A673 (cell line): Measurements from ENCODE around the gene RBM15B. TPM values are rescaled to one million over a fixed set of nuclear protein-coding genes. Genes with fewer than 3 reads are reported as not detected.
A peak's percentile ranks its signal among the peaks of the same experiment; 100 is the strongest.
"Not testable (repeated sequence)": the region's sequence is repeated elsewhere in the genome, so short reads cannot be mapped to it uniquely, and the experiment has no call there.

Experiments
- BruUV-seq: library from RNA; stranded (reverse); fragments of 400-500 nt; replicated peaks from 2 replicates; lab custom pipeline; 2021; lab: Mats Ljungman, UMichigan
- CTCF ChIA-PET: fragments of 300-600 bp; sonication (Branson Sonifier 250); formaldehyde crosslinking; loops from one replicate; lab custom pipeline; 2022; ENCODE audit warnings: antibody characterized with exemption; lab: Charles Lee
- POLR2A ChIA-PET: fragments of 300-600 bp; sonication (Branson Sonifier 250); formaldehyde crosslinking; loops from one replicate; lab custom pipeline; 2022; ENCODE audit warnings: antibody characterized with exemption; ENCODE audit not compliant: low non-redundant PET; lab: Charles Lee
- DNase-seq: peaks from one replicate; pipeline ENCODE4 v3.0.0-alpha.2; 2015; ENCODE audit warnings: low spot score
- H3K27ac ChIP-seq: fragments of 200-600 bp; sonication (generic); 2 replicates; pipeline ENCODE4 v1.5.1; 2016; ENCODE audit warnings: mixed run types, low read depth, mild to moderate bottlenecking, mixed read lengths, antibody characterized with exemption, low read length; ENCODE audit not compliant: poor library complexity, severe bottlenecking
- H3K27me3 ChIP-seq: fragments of 200-600 bp; sonication (generic); replicated peaks from 2 replicates; pipeline ENCODE4 v1.6.1; 2017; ENCODE audit warnings: mixed run types, low read depth, mild to moderate bottlenecking, mixed read lengths, antibody characterized with exemption, low read length; ENCODE audit not compliant: insufficient read depth, poor library complexity
- H3K36me3 ChIP-seq: fragments of 200-600 bp; sonication (generic); 2 replicates; pipeline ENCODE4 v1.6.1; 2016; ENCODE audit warnings: mixed run types, mild to moderate bottlenecking, mixed read lengths, antibody characterized with exemption, low read length; ENCODE audit not compliant: insufficient read depth, poor library complexity, severe bottlenecking
- H3K4me1 ChIP-seq: fragments of 200-600 bp; sonication (generic); 2 replicates; pipeline ENCODE4 v1.6.1; 2017; ENCODE audit warnings: mixed run types, mild to moderate bottlenecking, mixed read lengths, antibody characterized with exemption, low read length; ENCODE audit not compliant: insufficient read depth, poor library complexity, severe bottlenecking
- H3K4me3 ChIP-seq: fragments of 200-600 bp; sonication (generic); 2 replicates; pipeline ENCODE4 v1.5.1; 2016; ENCODE audit warnings: low read depth, mixed run types, mild to moderate bottlenecking, mixed read lengths, low read length; ENCODE audit not compliant: poor library complexity, severe bottlenecking
- H3K9me3 ChIP-seq: fragments of 200-600 bp; sonication (generic); 2 replicates; pipeline ENCODE4 v1.6.1; 2016; ENCODE audit warnings: mixed run types, low read depth, mild to moderate bottlenecking, mixed read lengths, antibody characterized with exemption, low read length; ENCODE audit not compliant: poor library complexity, severe bottlenecking
- EZH2 ChIP-seq: fragments of 200-600 bp; sonication (generic); IDR thresholded peaks from 2 replicates; pipeline ENCODE4 v1.6.1; 2017; ENCODE audit warnings: borderline replicate concordance, low read depth, mild to moderate bottlenecking, mixed read lengths, antibody characterized with exemption, low read length; ENCODE audit not compliant: poor library complexity, severe bottlenecking
- intact Hi-C: fragments of 100-400 bp; cut with micrococcal nuclease; formaldehyde crosslinking; loops from one replicate; pipeline ENCODE4 v1.10.0; 2022; ENCODE audit not compliant: unreplicated experiment
- total RNA-seq: library from RNA; stranded (reverse); gene quantifications from 2 replicates; pipeline ENCODE4 v1.2.3, GENCODE V29; 2021
- TF ChIP-seq, protein P1 (sequence below): fragments of 300-800, 200-600 bp; sonication (generic); conservative IDR thresholded peaks from 2 replicates; pipeline ENCODE4 v1.5.1; 2017; ENCODE audit warnings: low read depth, mild to moderate bottlenecking, antibody characterized with exemption, low read length, moderate library complexity, mixed read lengths

RBM15B gene
- total RNA-seq, 1 experiment from 2014 or later, result 26.8 TPM

DNA sequence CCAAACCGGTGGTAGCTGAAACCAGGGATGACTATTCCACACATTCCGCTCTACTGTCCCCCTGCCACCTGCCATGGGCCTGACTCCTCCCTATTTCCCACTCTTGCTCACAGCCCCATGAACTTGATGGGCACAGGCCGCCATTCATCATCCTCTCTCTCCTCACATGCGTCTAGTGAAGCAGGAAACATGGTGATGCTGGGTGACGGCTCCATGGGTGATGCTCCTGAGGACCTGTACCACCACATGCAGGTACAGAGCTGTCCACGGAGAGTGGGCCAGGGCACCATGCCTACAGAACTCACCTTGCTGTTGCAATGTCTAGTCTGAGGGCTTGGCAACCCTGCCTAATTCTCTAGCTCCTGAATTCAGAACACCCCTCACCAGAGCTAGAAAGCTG, 29.3 kb upstream of the RBM15B start:
- BruUV-seq, result no TSS peak
- no peak for DNase-seq
- Histone ChIP-seq H3K9me3 (no peaks in the 10 kb centered on the region), H3K27me3 (no peaks in the 10 kb centered on the region), H3K36me3 (no peaks in the 10 kb centered on the region), H3K4me3 (no peak overlapping the region), H3K27ac (no peak overlapping the region), H3K4me1 (no peaks in the 10 kb centered on the region)
- ChIA-PET CTCF (no interaction called here), POLR2A (no interaction called here)
- TF ChIP-seq, protein P1, sequence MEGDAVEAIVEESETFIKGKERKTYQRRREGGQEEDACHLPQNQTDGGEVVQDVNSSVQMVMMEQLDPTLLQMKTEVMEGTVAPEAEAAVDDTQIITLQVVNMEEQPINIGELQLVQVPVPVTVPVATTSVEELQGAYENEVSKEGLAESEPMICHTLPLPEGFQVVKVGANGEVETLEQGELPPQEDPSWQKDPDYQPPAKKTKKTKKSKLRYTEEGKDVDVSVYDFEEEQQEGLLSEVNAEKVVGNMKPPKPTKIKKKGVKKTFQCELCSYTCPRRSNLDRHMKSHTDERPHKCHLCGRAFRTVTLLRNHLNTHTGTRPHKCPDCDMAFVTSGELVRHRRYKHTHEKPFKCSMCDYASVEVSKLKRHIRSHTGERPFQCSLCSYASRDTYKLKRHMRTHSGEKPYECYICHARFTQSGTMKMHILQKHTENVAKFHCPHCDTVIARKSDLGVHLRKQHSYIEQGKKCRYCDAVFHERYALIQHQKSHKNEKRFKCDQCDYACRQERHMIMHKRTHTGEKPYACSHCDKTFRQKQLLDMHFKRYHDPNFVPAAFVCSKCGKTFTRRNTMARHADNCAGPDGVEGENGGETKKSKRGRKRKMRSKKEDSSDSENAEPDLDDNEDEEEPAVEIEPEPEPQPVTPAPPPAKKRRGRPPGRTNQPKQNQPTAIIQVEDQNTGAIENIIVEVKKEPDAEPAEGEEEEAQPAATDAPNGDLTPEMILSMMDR, result no peak
- no peak for TF ChIP-seq EZH2
- intact Hi-C loops, result no loop called here

DNA sequence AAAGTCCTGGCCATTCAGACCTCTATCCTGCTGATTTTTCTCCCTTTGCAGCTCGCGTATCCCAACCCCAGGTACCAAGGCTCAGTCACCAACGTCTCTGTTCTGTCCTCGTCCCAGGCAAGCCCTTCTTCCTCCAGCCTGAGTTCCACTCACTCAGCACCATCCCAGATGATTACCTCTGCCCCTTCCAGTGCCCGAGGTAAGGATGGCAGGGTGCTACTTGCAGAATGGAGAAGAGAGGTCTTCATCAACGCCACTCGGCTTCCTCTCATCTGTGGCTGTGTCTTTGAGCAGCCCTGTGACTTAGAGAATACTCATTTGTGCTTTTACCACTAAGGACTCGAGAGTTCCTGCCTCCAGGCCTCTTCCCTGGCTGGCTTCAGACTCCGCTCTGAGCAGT, 28.6 kb upstream of the RBM15B start:
- H3K9me3 ChIP-seq, result no peaks in the 10 kb centered on the region
- intact Hi-C loops, result no loop called here
- H3K4me1 ChIP-seq, result no peaks in the 10 kb centered on the region
- no peak for DNase-seq
- ChIA-PET POLR2A (no interaction called here), CTCF (no interaction called here)
- no TSS peak for BruUV-seq
- no peaks in the 10 kb centered on the region for H3K27me3 ChIP-seq
- no peak overlapping the region for H3K4me3 ChIP-seq
- H3K36me3 ChIP-seq, result no peaks in the 10 kb centered on the region
- H3K27ac ChIP-seq, result no peak overlapping the region
- TF ChIP-seq, protein P1, result no peak
- TF ChIP-seq EZH2, result no peak

DNA sequence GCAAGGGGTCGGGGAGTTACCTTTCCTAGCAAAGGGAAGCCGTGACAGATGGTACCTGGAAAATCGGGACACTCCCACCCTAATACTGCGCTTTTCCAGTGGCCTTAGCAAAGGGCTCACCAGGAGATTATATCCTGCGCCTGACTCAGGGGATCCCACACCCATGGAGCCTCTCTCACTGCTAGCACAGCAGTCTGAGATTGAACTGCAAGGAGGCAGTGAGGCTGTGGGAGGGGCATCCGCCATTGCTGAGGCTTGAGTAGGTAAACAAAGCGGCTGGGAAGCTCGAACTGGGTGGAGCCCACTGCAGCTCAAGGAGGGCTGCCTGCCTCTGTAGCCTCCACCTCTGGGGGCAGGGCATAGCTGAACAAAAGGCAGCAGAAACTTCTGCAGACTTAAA, 22.8 kb upstream of the RBM15B start:
- H3K27ac ChIP-seq, CTCF ChIA-PET, POLR2A ChIA-PET, BruUV-seq, H3K4me1 ChIP-seq, H3K9me3 ChIP-seq, H3K36me3 ChIP-seq, H3K4me3 ChIP-seq, H3K27me3 ChIP-seq, intact Hi-C loops, DNase-seq: not testable (repeated sequence)

DNA sequence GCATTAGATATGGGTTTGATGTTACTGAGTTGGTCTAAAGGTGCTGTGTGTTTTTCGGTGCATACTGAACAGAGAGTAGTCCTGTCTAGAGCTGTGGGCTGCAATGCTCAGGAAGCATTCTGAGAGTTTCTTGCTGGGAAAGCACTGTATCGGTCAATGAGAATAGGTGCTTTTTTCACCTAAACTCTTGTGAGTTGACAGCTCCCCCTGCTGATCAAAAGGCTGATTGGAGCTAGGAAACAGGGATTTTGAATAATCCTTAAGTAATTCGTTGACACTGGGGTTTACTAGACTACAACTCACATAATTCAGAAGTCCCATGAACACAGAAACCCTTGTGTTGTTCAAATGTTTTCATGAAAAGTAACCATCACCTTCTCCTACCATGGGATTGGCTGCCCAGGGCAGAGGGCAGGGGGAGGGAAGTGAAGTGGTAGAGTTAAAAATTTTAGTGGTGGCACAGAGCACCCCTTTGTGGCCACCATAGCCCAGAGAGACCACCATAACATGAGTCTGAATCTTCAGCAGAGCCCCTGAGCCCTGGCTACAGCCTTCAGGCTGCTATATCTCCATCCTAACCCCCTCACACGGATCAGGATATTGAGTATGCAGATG, 19.0 kb upstream of the RBM15B start:
- no TSS peak for BruUV-seq
- Histone ChIP-seq H3K36me3 (no peaks in the 10 kb centered on the region), H3K9me3 (no peaks in the 10 kb centered on the region), H3K4me3 (no peak overlapping the region), H3K4me1 (no peaks in the 10 kb centered on the region), H3K27me3 (no peaks in the 10 kb centered on the region), H3K27ac (no peak overlapping the region)
- ChIA-PET CTCF (interaction anchor here (1.0 to 1.3 kb wide), 4 partner anchors 61 to 756 kb away, joined by 3 to 6 read pairs (median 4); no protein-coding TSS in a partner anchor), POLR2A (no interaction called here)
- TF ChIP-seq, protein P1, result peak; percentile 51
- no peak for TF ChIP-seq EZH2
- intact Hi-C loops, result loop anchor here (1.0 to 2.0 kb wide), 3 partner anchors 272 to 755 kb away; partner anchors contain the start of gene MAPKAPK3
- peak; percentile 61 for DNase-seq
